Fibroblast of villous mesenchyme (primary cell): ENCODE results near the gene OAS3. TPM values are rescaled to one million over a fixed set of nuclear protein-coding genes. Genes with fewer than 3 reads are reported as not detected.

ENCODE experiments used
- DNase-seq: peaks from one replicate; pipeline ENCODE4 v3.0.0-alpha.2; 2010; ENCODE audit warnings: low read depth
- H3K4me3 ChIP-seq: 2 replicates; pipeline ENCODE4 v1.5.1; 2011; ENCODE audit warnings: low read depth, mild to moderate bottlenecking, low read length
- CTCF ChIP-seq: IDR thresholded peaks from 2 replicates; pipeline ENCODE4 v1.5.1; 2012; ENCODE audit warnings: low read depth, mild to moderate bottlenecking, low read length; ENCODE audit not compliant: insufficient read depth
- total RNA-seq: library from RNA; depleted of rRNA; stranded (reverse); fragments of >200 nt; gene quantifications from 2 replicates; pipeline ENCODE4 v1.2.3, GENCODE V29; 2012

The OAS3 gene
- total RNA-seq, 1 donor: 12.5 TPM

DNA sequence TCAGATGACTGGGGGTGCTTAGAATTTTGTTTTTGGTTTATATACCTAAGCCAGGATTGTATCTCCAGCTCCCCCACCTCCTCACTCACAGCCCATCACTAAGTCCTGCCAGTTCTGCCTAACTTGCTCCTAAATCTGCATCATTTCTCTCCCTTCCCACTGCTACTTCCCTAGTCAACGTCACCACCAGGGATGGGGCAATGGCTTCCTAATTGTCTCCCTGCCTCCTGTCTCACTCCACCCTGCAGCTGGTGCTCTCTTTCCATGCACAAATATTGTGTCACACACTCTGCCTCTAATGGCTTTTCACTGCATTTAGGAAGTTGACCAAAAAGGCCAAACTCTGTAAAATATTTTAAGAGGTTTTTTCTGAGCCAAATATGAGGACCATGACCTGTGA lies 51.5 kb downstream of the OAS3 start:
- DNase-seq: no peak
- no peak overlapping the region for H3K4me3 ChIP-seq
- no peak for TF ChIP-seq CTCF

DNA sequence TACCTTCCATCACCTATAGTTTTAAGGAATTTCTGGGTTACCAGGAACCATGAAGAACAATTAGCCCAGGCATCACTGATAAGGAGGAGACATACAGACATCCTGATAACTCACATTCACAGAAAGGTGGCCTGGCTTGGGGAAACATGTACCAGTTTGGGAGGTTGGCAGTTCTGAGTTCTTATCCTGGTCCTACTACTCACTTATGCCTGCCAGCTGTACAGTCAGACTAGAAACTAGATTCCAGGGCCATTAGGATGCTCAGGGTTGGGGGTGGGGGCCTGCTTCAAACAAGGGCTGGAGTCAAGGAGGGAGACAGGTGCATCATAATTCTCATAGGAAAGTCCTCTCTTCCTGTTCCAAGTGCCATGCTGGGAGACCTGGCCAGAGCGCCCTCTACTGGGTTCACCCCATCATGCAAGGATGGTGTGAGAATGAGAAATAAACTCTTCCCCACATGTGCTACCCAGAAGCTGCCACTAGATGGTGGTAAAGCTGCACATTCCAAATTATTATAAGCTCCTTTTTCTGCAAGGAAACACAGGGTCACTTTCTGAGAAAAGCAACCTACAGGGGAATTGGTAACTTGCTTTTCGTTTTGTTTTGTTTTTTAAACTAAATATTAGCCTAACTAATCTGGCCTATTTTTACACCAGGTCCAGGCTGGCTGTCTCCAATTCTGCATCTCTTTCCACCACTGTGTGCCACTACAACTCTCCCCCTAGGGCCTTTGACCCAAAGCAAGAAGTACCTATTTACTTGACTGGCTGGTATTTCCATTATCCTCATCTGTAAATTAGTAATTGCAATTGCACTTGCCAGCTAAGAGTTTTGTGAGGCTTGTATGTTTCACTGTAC lies 54.5 kb downstream of the OAS3 start:
- no peak overlapping the region for H3K4me3 ChIP-seq
- TF ChIP-seq CTCF: peak; percentile 96
- peak; percentile 69 for DNase-seq

- no peak overlapping the region for H3K4me3 ChIP-seq
- no peak for DNase-seq
- no peak for TF ChIP-seq CTCF
Observed at GRCh38 chr12:112995008-112995407, 56.7 kb downstream of the OAS3 start.

DNA sequence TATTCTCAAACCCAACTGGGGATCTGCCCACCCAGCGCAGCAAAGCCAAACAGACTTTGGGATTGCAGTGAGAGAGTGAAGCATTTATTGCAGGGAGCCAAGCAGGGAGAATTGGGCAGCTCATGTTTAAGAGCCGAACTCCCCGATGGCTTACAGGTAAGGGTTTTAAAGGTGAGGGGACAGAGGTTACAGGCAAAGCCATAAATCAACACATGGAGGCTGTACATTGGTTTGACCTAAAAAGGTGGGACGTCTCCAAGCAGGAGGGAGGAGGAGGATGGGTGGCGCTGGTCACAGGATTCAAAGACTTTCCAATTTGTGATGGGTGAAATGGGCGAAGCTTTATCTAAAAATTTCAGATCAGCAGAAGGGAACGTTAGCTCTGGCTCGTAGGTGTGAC lies 58.2 kb downstream of the OAS3 start:
- DNase-seq: no peak
- TF ChIP-seq CTCF: no peak
- no peak overlapping the region for H3K4me3 ChIP-seq

- H3K4me3 ChIP-seq: no peak overlapping the region
- no peak for TF ChIP-seq CTCF
- DNase-seq: no peak
Observed at GRCh38 chr12:112997506-112997905, 59.2 kb downstream of the OAS3 start.

GRCh38 chr12:112998987-112999767 lies 60.9 kb downstream of the OAS3 start:
- no peak for TF ChIP-seq CTCF
- DNase-seq: no peak
- H3K4me3 ChIP-seq: no peak overlapping the region
